ENCODE results near the gene NAALADL2.

GRCh38 chr3:175046601-175047000 lies 187.5 kb downstream of the NAALADL2 start:
- TF ChIP-seq, protein P1, sequence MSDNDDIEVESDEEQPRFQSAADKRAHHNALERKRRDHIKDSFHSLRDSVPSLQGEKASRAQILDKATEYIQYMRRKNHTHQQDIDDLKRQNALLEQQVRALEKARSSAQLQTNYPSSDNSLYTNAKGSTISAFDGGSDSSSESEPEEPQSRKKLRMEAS (IDR thresholded peaks at IDR 0.05), result no peak
- TF ChIP-seq TCF12 (IDR thresholded peaks at IDR 0.05; ENCODE audit: low read depth), result no peak
- no peak for TF ChIP-seq EP300 (IDR thresholded peaks at IDR 0.05; ENCODE audit: borderline replicate concordance)
- no peak for TF ChIP-seq TEAD4 (IDR thresholded peaks at IDR 0.05)
- TF ChIP-seq, protein P2, sequence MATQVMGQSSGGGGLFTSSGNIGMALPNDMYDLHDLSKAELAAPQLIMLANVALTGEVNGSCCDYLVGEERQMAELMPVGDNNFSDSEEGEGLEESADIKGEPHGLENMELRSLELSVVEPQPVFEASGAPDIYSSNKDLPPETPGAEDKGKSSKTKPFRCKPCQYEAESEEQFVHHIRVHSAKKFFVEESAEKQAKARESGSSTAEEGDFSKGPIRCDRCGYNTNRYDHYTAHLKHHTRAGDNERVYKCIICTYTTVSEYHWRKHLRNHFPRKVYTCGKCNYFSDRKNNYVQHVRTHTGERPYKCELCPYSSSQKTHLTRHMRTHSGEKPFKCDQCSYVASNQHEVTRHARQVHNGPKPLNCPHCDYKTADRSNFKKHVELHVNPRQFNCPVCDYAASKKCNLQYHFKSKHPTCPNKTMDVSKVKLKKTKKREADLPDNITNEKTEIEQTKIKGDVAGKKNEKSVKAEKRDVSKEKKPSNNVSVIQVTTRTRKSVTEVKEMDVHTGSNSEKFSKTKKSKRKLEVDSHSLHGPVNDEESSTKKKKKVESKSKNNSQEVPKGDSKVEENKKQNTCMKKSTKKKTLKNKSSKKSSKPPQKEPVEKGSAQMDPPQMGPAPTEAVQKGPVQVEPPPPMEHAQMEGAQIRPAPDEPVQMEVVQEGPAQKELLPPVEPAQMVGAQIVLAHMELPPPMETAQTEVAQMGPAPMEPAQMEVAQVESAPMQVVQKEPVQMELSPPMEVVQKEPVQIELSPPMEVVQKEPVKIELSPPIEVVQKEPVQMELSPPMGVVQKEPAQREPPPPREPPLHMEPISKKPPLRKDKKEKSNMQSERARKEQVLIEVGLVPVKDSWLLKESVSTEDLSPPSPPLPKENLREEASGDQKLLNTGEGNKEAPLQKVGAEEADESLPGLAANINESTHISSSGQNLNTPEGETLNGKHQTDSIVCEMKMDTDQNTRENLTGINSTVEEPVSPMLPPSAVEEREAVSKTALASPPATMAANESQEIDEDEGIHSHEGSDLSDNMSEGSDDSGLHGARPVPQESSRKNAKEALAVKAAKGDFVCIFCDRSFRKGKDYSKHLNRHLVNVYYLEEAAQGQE (IDR thresholded peaks at IDR 0.05; ENCODE audit: low read depth), result no peak
- TF ChIP-seq RAD21 (IDR thresholded peaks at IDR 0.05; ENCODE audit: low read depth), result no peak
- TF ChIP-seq CEBPB (IDR thresholded peaks at IDR 0.05), result no peak
- no peak for TF ChIP-seq EGR1 (IDR thresholded peaks at IDR 0.05)
- TF ChIP-seq CREB1 (IDR thresholded peaks at IDR 0.05; ENCODE audit: low read depth), result no peak
- TF ChIP-seq YY1 (IDR thresholded peaks at IDR 0.05; ENCODE audit: low read depth), result no peak
- TF ChIP-seq TAF1 (IDR thresholded peaks at IDR 0.05; ENCODE audit: low read depth), result no peak
- TF ChIP-seq NFIC (IDR thresholded peaks at IDR 0.05), result no peak
- TF ChIP-seq, protein P3, sequence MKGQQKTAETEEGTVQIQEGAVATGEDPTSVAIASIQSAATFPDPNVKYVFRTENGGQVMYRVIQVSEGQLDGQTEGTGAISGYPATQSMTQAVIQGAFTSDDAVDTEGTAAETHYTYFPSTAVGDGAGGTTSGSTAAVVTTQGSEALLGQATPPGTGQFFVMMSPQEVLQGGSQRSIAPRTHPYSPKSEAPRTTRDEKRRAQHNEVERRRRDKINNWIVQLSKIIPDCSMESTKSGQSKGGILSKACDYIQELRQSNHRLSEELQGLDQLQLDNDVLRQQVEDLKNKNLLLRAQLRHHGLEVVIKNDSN (IDR thresholded peaks at IDR 0.05), result no peak
- no peak for TF ChIP-seq FOXM1 (IDR thresholded peaks at IDR 0.05; ENCODE audit: borderline replicate concordance, low read depth)
